Mesothelial cell of epicardium (in vitro differentiated cells): ENCODE data around the gene TMBIM6. TPM values are rescaled to one million over a fixed set of nuclear protein-coding genes. Genes with fewer than 3 reads are reported as not detected.

ENCODE experiments used
- DNase-seq, 2 experiments: peaks; one replicate each; pipeline ENCODE4 v3.0.0; 2021; ENCODE audit warnings: low spot score in 2 of 2; ENCODE audit not compliant: unreplicated experiment in 2 of 2
- H3K27ac Mint-ChIP-seq: 2 replicates; pipeline ENCODE4 v1.8.0; 2021; ENCODE audit warnings: mixed read lengths
- H3K27me3 Mint-ChIP-seq: 2 replicates; pipeline ENCODE4 v1.8.0; 2021; ENCODE audit warnings: low read depth, mixed read lengths
- H3K36me3 Mint-ChIP-seq: 2 replicates; pipeline ENCODE4 v1.8.0; 2021; ENCODE audit warnings: mixed read lengths
- H3K4me1 Mint-ChIP-seq: 2 replicates; pipeline ENCODE4 v1.8.0; 2021; ENCODE audit warnings: mixed read lengths
- H3K4me3 Mint-ChIP-seq: 2 replicates; pipeline ENCODE4 v1.8.0; 2021; ENCODE audit warnings: mild to moderate bottlenecking, moderate library complexity, mixed read lengths
- H3K9me3 Mint-ChIP-seq: 2 replicates; pipeline ENCODE4 v1.8.0; 2021; ENCODE audit warnings: mixed read lengths
- CTCF ChIP-seq: fragments of 200-600 bp; sonication (generic); IDR thresholded peaks from one replicate; pipeline ENCODE4 v1.5.0; 2021; ENCODE audit warnings: antibody characterized with exemption; ENCODE audit not compliant: unreplicated experiment
- total RNA-seq: library from RNA; stranded (reverse); gene quantifications from 3 replicates; pipeline ENCODE4 v1.2.1, GENCODE V29; 2021

Gene TMBIM6
- total RNA-seq, 1 donor from 2014 or later: 296 TPM

GRCh38 chr12:49796155-49796554 is 54.8 kb downstream of the TMBIM6 start:
- H3K27me3 Mint-ChIP-seq: no peaks in the 10 kb centered on the region
- H3K4me3 Mint-ChIP-seq: no peak overlapping the region
- no peaks in the 10 kb centered on the region for H3K4me1 Mint-ChIP-seq
- no peak for DNase-seq
- TF ChIP-seq CTCF: no peak
- no peaks in the 10 kb centered on the region for H3K9me3 Mint-ChIP-seq
- H3K36me3 Mint-ChIP-seq: peaks cover 7% of the 10 kb centered on the region
- H3K27ac Mint-ChIP-seq: no peak overlapping the region

GRCh38 chr12:49796606-49797448 is 55.5 kb downstream of the TMBIM6 start:
- H3K4me1 Mint-ChIP-seq: no peaks in the 10 kb centered on the region
- no peak for DNase-seq
- TF ChIP-seq CTCF: no peak
- no peak overlapping the region for H3K4me3 Mint-ChIP-seq
- peaks cover 10% of the 10 kb centered on the region for H3K36me3 Mint-ChIP-seq
- no peaks in the 10 kb centered on the region for H3K27me3 Mint-ChIP-seq
- no peak overlapping the region for H3K27ac Mint-ChIP-seq
- H3K9me3 Mint-ChIP-seq: no peaks in the 10 kb centered on the region

- no peak overlapping the region for H3K4me3 Mint-ChIP-seq
- no peaks in the 10 kb centered on the region for H3K9me3 Mint-ChIP-seq
- H3K27me3 Mint-ChIP-seq: no peaks in the 10 kb centered on the region
- no peak for TF ChIP-seq CTCF
- peaks cover 10% of the 10 kb centered on the region for H3K36me3 Mint-ChIP-seq
- no peak overlapping the region for H3K27ac Mint-ChIP-seq
- H3K4me1 Mint-ChIP-seq: no peaks in the 10 kb centered on the region
- DNase-seq: no peak
These were observed 56.1 kb downstream of the TMBIM6 start for GRCh38 chr12:49797449-49797776.

- Mint-ChIP-seq H3K36me3 (peaks cover 14% of the 10 kb centered on the region), H3K27me3 (no peaks in the 10 kb centered on the region), H3K9me3 (no peaks in the 10 kb centered on the region), H3K4me1 (no peaks in the 10 kb centered on the region), H3K27ac (no peak overlapping the region), H3K4me3 (no peak overlapping the region)
- DNase-seq: no peak
- no peak for TF ChIP-seq CTCF
These were observed 56.9 kb downstream of the TMBIM6 start for GRCh38 chr12:49798248-49798647.

- no peak for TF ChIP-seq CTCF
- H3K9me3 Mint-ChIP-seq: no peaks in the 10 kb centered on the region
- DNase-seq: no peak
- H3K27ac Mint-ChIP-seq: no peak overlapping the region
- H3K4me1 Mint-ChIP-seq: no peaks in the 10 kb centered on the region
- no peak overlapping the region for H3K4me3 Mint-ChIP-seq
- H3K27me3 Mint-ChIP-seq: no peaks in the 10 kb centered on the region
- H3K36me3 Mint-ChIP-seq: peaks cover 14% of the 10 kb centered on the region
These were observed 57.6 kb downstream of the TMBIM6 start for GRCh38 chr12:49798934-49799333.
